Measurements from ENCODE around the gene CFDP1.

DNA sequence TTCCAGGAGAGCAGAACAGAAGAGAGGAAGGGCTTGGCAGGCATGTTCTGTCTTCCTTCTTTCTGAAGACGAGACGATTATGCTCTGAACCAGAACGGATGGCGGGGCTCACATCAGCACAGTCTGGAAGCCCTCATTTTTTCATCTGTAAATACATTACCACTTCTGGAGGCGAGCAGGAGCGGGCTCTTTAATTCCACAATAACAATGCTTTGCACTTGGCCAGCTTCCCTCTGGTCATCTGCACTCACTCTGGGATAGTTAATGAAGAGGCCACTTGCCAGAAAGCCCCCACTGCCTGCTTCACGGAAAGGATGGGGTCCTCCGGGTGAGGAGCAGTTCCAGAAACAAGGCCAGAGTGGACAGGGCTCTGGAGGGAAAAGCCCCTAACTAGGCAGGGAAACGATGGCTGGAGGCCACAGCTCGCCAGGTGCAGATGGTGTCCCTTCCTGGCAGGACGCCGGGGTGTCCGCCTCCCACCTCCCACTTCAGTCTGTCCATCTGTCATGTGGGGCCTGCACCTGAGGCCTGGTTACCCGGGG lies 168.8 kb downstream of the CFDP1 start:
- TF ChIP-seq, protein P1, sequence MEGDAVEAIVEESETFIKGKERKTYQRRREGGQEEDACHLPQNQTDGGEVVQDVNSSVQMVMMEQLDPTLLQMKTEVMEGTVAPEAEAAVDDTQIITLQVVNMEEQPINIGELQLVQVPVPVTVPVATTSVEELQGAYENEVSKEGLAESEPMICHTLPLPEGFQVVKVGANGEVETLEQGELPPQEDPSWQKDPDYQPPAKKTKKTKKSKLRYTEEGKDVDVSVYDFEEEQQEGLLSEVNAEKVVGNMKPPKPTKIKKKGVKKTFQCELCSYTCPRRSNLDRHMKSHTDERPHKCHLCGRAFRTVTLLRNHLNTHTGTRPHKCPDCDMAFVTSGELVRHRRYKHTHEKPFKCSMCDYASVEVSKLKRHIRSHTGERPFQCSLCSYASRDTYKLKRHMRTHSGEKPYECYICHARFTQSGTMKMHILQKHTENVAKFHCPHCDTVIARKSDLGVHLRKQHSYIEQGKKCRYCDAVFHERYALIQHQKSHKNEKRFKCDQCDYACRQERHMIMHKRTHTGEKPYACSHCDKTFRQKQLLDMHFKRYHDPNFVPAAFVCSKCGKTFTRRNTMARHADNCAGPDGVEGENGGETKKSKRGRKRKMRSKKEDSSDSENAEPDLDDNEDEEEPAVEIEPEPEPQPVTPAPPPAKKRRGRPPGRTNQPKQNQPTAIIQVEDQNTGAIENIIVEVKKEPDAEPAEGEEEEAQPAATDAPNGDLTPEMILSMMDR (conservative IDR thresholded peaks at IDR 0.05; ENCODE audit: low read depth, low read length), result no peak
- no peak for TF ChIP-seq EZH2 (IDR thresholded peaks at IDR 0.05; ENCODE audit: low read length, unreplicated experiment)
- no peak for TF ChIP-seq EZH2phosphoT487 (IDR thresholded peaks at IDR 0.05; ENCODE audit: borderline replicate concordance, low read length)

Measured in PC-3 (cell line).